ENCODE results near the gene DBNDD1.

DNA sequence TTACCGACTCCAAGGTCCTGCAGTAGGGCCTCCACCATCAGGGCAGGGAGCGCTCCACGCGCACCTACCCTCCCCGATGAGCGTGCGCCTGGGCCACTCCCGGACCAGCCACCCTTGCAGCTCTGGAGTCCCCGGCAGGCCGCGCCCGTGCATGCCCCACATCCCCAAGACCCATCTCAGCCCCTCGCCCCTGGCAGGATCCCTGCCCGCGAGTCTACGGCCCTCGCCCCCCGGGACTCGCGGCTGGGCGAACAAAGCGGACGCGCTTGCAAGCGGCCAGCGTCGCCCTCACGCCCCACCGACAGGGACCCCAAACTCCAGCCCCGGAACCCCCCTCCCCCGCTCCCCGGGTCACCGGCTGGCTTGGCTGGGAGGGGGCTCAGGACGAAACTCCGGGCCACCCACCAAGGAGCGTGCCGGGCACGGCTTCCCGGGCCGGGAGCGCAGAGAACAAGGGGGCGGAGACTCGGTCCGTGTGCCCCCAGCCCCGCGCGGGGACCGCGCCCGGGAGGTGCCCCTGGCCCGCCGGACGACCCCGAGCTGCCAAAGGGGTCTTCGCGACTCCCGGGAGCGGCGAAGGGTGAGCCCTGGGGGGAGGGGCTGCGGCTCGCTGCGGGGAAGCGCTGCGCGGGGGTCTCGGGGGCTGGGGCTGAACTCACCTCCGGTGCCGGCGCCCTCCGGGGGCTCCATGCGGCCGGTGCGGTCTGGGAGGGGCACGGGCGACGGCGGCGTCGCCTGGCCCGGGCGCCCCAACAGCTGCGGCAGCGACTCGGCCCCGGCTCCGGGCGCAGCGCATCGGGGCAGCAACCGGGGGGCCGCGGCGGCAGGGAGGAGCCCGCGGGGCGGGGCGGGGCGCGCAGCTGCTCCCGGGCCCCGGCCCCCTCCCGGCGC is at the start of gene DBNDD1:
- TF ChIP-seq NFIC (IDR thresholded peaks at IDR 0.05): no peak
- TF ChIP-seq REST (IDR thresholded peaks at IDR 0.05; ENCODE audit: low read depth): no peak
- TF ChIP-seq, protein P1, sequence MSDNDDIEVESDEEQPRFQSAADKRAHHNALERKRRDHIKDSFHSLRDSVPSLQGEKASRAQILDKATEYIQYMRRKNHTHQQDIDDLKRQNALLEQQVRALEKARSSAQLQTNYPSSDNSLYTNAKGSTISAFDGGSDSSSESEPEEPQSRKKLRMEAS (IDR thresholded peaks at IDR 0.05): no peak
- TF ChIP-seq RAD21 (IDR thresholded peaks at IDR 0.05; ENCODE audit: low read depth): no peak
- TF ChIP-seq EP300 (IDR thresholded peaks at IDR 0.05; ENCODE audit: borderline replicate concordance): no peak
- no peak for TF ChIP-seq TEAD4 (IDR thresholded peaks at IDR 0.05)
- TF ChIP-seq YY1 (IDR thresholded peaks at IDR 0.05; ENCODE audit: low read depth): no peak
- TF ChIP-seq, protein P2, sequence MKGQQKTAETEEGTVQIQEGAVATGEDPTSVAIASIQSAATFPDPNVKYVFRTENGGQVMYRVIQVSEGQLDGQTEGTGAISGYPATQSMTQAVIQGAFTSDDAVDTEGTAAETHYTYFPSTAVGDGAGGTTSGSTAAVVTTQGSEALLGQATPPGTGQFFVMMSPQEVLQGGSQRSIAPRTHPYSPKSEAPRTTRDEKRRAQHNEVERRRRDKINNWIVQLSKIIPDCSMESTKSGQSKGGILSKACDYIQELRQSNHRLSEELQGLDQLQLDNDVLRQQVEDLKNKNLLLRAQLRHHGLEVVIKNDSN (IDR thresholded peaks at IDR 0.05): no peak
- no peak for TF ChIP-seq TCF12 (IDR thresholded peaks at IDR 0.05; ENCODE audit: low read depth)
- TF ChIP-seq TAF1 (IDR thresholded peaks at IDR 0.05; ENCODE audit: low read depth): no peak

All from Ishikawa (cell line).